OCI-LY1 (cell line): ENCODE measurements around the gene GSTT4.

Experiments used
- H2AFZ ChIP-seq: fragments of 200-600 bp; sonication (generic), shearing (Covaris generic); 2 replicates; pipeline ENCODE4 v1.6.0; 2014; ENCODE audit warnings: antibody characterized with exemption, mild to moderate bottlenecking, low read length
- H3F3A ChIP-seq: fragments of 200-600 bp; sonication (generic), shearing (Covaris generic); 2 replicates; pipeline ENCODE4 v1.6.0; 2014; ENCODE audit warnings: mild to moderate bottlenecking, antibody characterized with exemption, low read length, moderate library complexity; ENCODE audit not compliant: insufficient read depth
- H3K27ac ChIP-seq: fragments of 200-600 bp; sonication (generic); 2 replicates; pipeline ENCODE4 v1.5.1; 2014; ENCODE audit warnings: low read length, mixed run types, mild to moderate bottlenecking, low read depth; ENCODE audit not compliant: poor library complexity, severe bottlenecking
- H3K27me3 ChIP-seq: fragments of 200-600 bp; sonication (generic); 2 replicates; pipeline ENCODE4 v1.6.0; 2014; ENCODE audit warnings: antibody characterized with exemption, mild to moderate bottlenecking, low read length, moderate library complexity; ENCODE audit not compliant: insufficient read depth
- H3K36me3 ChIP-seq: fragments of 200-600 bp; sonication (generic); 2 replicates; pipeline ENCODE4 v1.6.1; 2014; ENCODE audit warnings: mild to moderate bottlenecking, antibody characterized with exemption, low read length, moderate library complexity, mixed read lengths; ENCODE audit not compliant: insufficient read depth
- H3K4me1 ChIP-seq: fragments of 200-600 bp; sonication (generic); 2 replicates; pipeline ENCODE4 v1.5.1; 2014; ENCODE audit warnings: mild to moderate bottlenecking, low read length, moderate library complexity; ENCODE audit not compliant: insufficient read depth, severe bottlenecking
- H3K4me2 ChIP-seq: fragments of 200-600 bp; sonication (generic), shearing (Covaris generic); 2 replicates; pipeline ENCODE4 v1.6.1; 2014; ENCODE audit warnings: low read length
- H3K4me3 ChIP-seq: fragments of 200-600 bp; sonication (generic); 2 replicates; pipeline ENCODE4 v1.5.1; 2014; ENCODE audit warnings: low read length, low read depth, mild to moderate bottlenecking, mixed read lengths; ENCODE audit not compliant: poor library complexity, severe bottlenecking
- H3K79me2 ChIP-seq: fragments of 200-600 bp; shearing (Covaris generic); 2 replicates; pipeline ENCODE4 v1.6.1; 2016; ENCODE audit warnings: mixed run types, low read length, mixed read lengths; ENCODE audit not compliant: insufficient read depth
- H3K9ac ChIP-seq: fragments of 200-600 bp; sonication (generic), shearing (Covaris generic); 2 replicates; pipeline ENCODE4 v1.6.1; 2014; ENCODE audit warnings: mild to moderate bottlenecking, low read length, mixed read lengths
- H3K9me2 ChIP-seq: fragments of 200-600 bp; sonication (generic), shearing (Covaris generic); 2 replicates; pipeline ENCODE4 v1.6.1; 2014; ENCODE audit warnings: low read depth, mild to moderate bottlenecking, low read length, mixed read lengths
- H3K9me3 ChIP-seq: fragments of 200-600 bp; shearing (Covaris generic); 2 replicates; pipeline ENCODE4 v1.6.1; 2014; ENCODE audit warnings: low read length, mixed read lengths
- H4K20me1 ChIP-seq: fragments of 200-600 bp; sonication (generic), shearing (Covaris generic); 2 replicates; pipeline ENCODE4 v1.6.0; 2016; ENCODE audit warnings: mild to moderate bottlenecking, low read length; ENCODE audit not compliant: insufficient read depth
- CTCF ChIP-seq: fragments of 200-600 bp; sonication (generic), shearing (Covaris generic); IDR thresholded peaks from 2 replicates; pipeline ENCODE4 v1.5.1; 2017; ENCODE audit warnings: mild to moderate bottlenecking, antibody characterized with exemption, low read length, moderate library complexity, mixed read lengths
- EZH2 ChIP-seq: fragments of 200-600 bp; sonication (generic), shearing (Covaris generic); IDR thresholded peaks from 2 replicates; pipeline ENCODE4 v1.8.0; 2017; ENCODE audit warnings: borderline replicate concordance, mixed run types, mild to moderate bottlenecking, antibody characterized with exemption, low read length, moderate library complexity, mixed read lengths

GSTT4 gene

GRCh38 chr22:24009227-24010017 is 4.2 kb upstream of the GSTT4 start:
- Histone ChIP-seq H3K27ac (no peak overlapping the region), H3K79me2 (peaks cover 14% of the 10 kb centered on the region), H2AFZ (no peak overlapping the region), H3K4me2 (no peak overlapping the region), H3K9me3 (peaks cover 6% of the 10 kb centered on the region; the same call in 1 of the 2 replicates), H3K36me3 (no peaks in the 10 kb centered on the region; the same call in 1 of the 2 replicates), H3K9ac (no peak overlapping the region), H3K4me1 (peaks cover 21% of the 10 kb centered on the region), H3F3A (no peaks in the 10 kb centered on the region), H3K4me3 (no peak overlapping the region), H4K20me1 (no peaks in the 10 kb centered on the region), H3K9me2 (no peaks in the 10 kb centered on the region), H3K27me3 (no peaks in the 10 kb centered on the region; the same call in 1 of the 2 replicates)
- TF ChIP-seq EZH2 (no peak), CTCF (no peak)

GRCh38 chr22:24008381-24009226 is 3.4 kb upstream of the GSTT4 start:
- Histone ChIP-seq H3K4me2 (no peak overlapping the region), H3K79me2 (peaks cover 8% of the 10 kb centered on the region), H3K4me3 (no peak overlapping the region), H3K9ac (no peak overlapping the region), H3K36me3 (no peaks in the 10 kb centered on the region; the same call in 1 of the 2 replicates), H3K9me3 (peaks cover 6% of the 10 kb centered on the region; the same call in 1 of the 2 replicates), H3K27ac (no peak overlapping the region), H3F3A (no peaks in the 10 kb centered on the region), H3K4me1 (peaks cover 19% of the 10 kb centered on the region), H3K9me2 (no peaks in the 10 kb centered on the region), H2AFZ (no peak overlapping the region), H4K20me1 (no peaks in the 10 kb centered on the region), H3K27me3 (no peaks in the 10 kb centered on the region; the same call in 1 of the 2 replicates)
- no peak for TF ChIP-seq CTCF
- no peak for TF ChIP-seq EZH2

GRCh38 chr22:24008022-24008283 is 2.7 kb upstream of the GSTT4 start:
- H3K27ac ChIP-seq = no peak overlapping the region
- no peaks in the 10 kb centered on the region; the same call in 1 of the 2 replicates for H3K36me3 ChIP-seq
- peaks cover 6% of the 10 kb centered on the region; the same call in 1 of the 2 replicates for H3K9me3 ChIP-seq
- no peak overlapping the region for H3K9ac ChIP-seq
- H3K4me2 ChIP-seq = no peak overlapping the region
- peaks cover 12% of the 10 kb centered on the region for H3K4me1 ChIP-seq
- no peak overlapping the region for H2AFZ ChIP-seq
- no peaks in the 10 kb centered on the region for H4K20me1 ChIP-seq
- no peaks in the 10 kb centered on the region for H3K9me2 ChIP-seq
- TF ChIP-seq CTCF (no peak), EZH2 (no peak)
- H3K27me3 ChIP-seq = no peaks in the 10 kb centered on the region; the same call in 1 of the 2 replicates
- H3F3A ChIP-seq = no peaks in the 10 kb centered on the region
- H3K4me3 ChIP-seq = no peak overlapping the region
- peaks cover 6% of the 10 kb centered on the region for H3K79me2 ChIP-seq
